Measurements from ENCODE around the gene ARHGEF6.
"Not testable (repeated sequence)": the region's sequence is repeated elsewhere in the genome, so short reads cannot be mapped to it uniquely, and the experiment has no call there.

Gene ARHGEF6, protein sequence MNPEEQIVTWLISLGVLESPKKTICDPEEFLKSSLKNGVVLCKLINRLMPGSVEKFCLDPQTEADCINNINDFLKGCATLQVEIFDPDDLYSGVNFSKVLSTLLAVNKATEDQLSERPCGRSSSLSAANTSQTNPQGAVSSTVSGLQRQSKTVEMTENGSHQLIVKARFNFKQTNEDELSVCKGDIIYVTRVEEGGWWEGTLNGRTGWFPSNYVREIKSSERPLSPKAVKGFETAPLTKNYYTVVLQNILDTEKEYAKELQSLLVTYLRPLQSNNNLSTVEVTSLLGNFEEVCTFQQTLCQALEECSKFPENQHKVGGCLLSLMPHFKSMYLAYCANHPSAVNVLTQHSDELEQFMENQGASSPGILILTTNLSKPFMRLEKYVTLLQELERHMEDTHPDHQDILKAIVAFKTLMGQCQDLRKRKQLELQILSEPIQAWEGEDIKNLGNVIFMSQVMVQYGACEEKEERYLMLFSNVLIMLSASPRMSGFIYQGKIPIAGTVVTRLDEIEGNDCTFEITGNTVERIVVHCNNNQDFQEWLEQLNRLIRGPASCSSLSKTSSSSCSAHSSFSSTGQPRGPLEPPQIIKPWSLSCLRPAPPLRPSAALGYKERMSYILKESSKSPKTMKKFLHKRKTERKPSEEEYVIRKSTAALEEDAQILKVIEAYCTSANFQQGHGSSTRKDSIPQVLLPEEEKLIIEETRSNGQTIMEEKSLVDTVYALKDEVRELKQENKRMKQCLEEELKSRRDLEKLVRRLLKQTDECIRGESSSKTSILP

GRCh38 chrX:136780763-136781162 lies at the start of gene ARHGEF6:
TSS of gene ARHGEF6 (minus strand) at chrX:136780932. CDS start at chrX:136780882, 50 bp downstream.
- no peak for DNase-seq (ENCODE audit: low read depth)

- no peak for DNase-seq (ENCODE audit: low read depth)
Observed at GRCh38 chrX:136829413-136829812, 48.7 kb upstream of the ARHGEF6 start.

DNA sequence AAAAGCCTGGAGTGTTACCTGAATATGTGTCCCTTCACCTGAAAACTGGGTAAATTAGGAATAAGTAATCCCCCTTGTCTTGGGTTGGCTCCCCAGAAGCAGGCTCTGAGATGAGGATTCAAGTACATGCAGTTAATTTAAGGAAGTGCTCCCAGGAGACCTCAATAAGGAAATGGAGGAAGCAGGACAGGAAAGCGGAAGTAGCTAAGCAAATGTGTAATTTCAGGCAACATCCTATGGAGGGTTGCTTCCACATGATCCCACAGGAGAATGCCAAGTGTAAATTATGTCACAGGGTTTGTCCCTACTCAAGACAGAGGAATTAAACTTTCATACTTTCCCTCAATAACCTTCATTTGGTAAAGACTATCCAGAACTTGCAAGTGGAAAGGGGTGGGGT lies 48.1 kb upstream of the ARHGEF6 start:
- no peak for DNase-seq (ENCODE audit: low read depth)

DNA sequence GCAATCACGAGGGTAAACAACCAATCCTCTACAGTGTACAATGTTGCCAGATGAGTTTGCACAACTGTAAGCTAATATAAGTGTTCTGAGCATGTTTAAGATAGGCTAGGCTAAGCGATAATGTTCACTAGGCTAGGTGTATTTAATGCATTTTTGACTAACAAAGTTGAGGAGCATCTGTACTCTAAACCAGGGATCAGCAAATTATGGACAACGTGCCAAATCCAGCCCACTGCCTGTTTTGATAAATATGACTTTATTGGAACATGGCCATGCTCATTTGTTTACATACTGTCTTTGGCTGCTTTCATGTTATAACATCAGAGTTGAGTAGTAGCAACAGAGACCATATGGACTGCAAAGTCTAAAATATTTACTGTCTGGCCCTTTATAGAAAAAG lies 46.3 kb upstream of the ARHGEF6 start:
- no peak for DNase-seq (ENCODE audit: low read depth)

DNA sequence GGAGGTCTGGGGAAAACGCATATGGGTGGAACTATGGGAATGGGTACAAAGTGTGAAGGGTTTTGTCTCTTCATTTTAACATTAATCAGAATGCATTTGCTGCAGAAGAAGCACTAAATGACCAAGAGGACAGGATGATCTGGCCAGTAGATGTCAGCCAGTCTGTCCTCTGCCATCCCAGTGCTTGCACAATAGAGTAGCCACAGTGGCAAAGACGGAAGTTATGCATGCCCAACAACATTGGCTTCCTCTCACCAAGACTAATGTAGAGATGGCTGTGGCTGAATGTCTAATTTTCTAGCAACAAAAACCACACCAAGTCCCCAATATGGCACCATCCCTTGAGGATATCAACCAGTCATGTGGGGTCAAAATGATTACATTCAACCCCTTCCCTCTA lies 45.0 kb upstream of the ARHGEF6 start:
- DNase-seq (ENCODE audit: low read depth): no peak

GRCh38 chrX:136823175-136823574 lies 42.4 kb upstream of the ARHGEF6 start:
- no peak for DNase-seq (ENCODE audit: low read depth)

- no peak for DNase-seq (ENCODE audit: low read depth)
Observed at GRCh38 chrX:136822337-136823095, 41.8 kb upstream of the ARHGEF6 start.

GRCh38 chrX:136819756-136820155 lies 39.0 kb upstream of the ARHGEF6 start:
- DNase-seq (ENCODE audit: low read depth): not testable (repeated sequence)

- no peak for DNase-seq (ENCODE audit: low read depth)
Observed at GRCh38 chrX:136819031-136819703, 38.4 kb upstream of the ARHGEF6 start.

- DNase-seq (ENCODE audit: low read depth): no peak
Observed at GRCh38 chrX:136816975-136817374, 36.2 kb upstream of the ARHGEF6 start.

DNA sequence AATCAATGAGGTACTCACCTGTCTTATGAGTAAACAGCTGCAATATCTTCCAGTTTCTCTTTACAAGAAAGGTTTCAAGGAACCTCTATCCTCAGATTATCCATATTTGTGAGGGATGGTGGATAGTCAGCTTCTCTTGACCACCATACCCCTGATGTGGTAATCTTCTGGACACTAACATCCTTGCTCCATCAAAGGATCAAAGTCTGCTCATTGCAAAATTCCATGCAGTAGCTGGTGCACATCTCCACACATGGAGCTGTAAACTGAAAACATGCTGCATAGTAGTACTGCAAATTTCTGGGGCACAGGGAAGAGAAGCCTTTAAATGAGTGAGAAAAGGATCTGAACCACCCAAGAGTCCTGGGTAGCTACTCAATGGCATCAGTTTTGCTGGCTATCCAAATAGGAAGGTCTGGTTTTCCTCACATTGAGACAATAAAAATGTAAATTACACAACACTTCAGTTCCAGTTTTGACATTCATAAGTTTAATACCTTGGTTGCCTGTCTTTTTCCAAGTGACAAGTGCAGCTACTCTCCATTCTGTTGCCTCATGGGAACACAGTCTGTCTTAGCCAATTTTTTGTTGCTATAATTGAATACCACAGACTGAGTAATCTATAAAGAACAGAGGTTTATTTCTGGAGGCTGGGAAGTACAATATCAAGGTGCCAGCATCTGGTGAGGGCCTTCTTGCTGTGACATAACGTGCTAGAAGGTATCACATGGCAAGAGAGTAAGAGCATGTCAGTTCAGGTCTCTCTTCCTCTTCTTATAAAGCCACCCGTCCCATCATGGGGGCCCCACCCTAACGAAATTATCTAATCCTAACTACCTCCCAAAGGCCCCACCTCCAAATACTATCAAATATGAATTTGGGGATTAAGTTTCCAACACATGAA lies 34.4 kb upstream of the ARHGEF6 start:
- DNase-seq (ENCODE audit: low read depth): no peak

- DNase-seq (ENCODE audit: low read depth): no peak
Observed at GRCh38 chrX:136812286-136812685, 31.6 kb upstream of the ARHGEF6 start.

GRCh38 chrX:136810493-136810892 lies 29.8 kb upstream of the ARHGEF6 start:
- DNase-seq (ENCODE audit: low read depth): no peak

DNA sequence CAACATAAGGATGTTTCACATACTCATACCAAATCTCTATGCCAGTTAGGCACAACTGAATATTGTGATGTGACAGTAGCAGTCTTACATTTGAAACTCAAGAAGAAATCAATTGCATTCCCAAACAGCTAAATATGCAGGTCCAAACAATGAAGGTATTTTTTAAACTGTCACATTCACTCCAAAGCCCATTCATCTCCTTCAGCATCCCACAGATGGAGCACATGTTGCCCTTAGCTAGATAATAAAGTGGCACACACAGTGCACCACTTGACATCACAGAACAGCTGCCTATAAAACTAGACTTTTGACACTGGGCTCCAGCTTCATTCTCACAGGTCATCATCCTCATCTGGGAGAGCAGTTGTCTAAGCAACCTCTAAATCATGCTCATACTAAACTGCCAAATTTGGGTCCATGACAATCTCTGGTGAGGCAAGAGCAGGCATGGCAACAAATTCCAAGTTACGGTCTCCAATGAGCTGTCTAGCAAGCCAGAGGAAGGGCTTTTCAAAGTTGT lies 26.2 kb upstream of the ARHGEF6 start:
- DNase-seq (ENCODE audit: low read depth): no peak

DNA sequence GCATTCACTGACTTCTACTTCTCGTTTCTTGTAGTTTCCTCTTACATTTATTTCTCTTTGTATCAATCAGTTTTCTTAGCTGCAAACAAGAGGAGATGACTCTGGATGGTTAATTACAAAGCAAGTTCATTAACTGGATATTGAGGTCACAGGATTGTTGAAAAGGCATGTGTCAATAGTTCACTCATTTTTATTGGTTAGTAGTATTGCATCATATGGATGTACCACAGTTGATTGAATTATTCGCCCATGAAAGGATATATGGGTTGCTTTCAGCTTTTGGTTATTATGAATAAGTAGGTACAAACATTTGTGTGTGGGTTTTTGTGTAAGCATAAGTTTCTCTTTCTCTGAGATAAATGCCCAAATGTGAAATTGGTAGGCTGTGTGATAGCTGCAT lies 21.8 kb upstream of the ARHGEF6 start:
- no peak for DNase-seq (ENCODE audit: low read depth)

- no peak for DNase-seq (ENCODE audit: low read depth)
Observed at GRCh38 chrX:136797787-136798186, 17.1 kb upstream of the ARHGEF6 start.

DNA sequence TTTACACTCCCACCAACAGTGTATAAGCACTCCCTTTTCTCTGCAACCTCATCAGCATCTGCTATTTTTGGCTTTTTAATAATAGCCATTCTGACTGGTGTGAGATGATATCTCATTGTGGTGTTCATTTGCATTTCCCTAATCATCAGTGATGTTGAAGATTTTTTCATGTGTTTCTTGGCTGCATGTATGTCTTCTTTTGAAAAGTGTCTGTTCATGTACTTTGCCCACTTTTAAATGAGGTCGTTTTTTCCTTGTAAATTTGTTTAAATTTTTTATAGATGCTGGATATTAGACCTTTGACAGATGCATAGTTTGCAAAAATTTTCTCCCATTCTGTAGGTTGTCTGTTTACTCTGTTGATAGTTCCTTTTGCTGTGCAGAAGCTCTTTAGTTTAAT lies 14.4 kb upstream of the ARHGEF6 start:
- DNase-seq (ENCODE audit: low read depth): not testable (repeated sequence)

- not testable (repeated sequence) for DNase-seq (ENCODE audit: low read depth)
Observed at GRCh38 chrX:136794660-136795059, 13.9 kb upstream of the ARHGEF6 start.

DNA sequence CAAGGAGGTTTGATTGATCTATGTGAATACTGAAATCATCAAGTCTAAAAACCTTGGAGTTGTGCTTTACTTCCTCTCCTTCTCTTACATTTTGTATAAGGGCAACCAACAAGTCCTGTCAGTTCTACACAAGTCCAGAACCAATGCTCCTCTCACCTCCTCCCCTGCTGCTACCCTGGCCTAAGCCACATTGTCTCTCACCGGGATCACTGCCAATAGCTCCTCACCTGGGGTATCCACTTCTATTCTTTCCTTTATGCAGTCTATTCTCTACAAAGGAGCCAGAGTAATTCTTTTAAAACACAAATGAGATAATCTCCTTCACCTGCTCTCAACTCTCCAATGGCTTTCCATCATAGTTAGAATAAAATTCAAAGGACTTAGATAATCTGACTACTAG lies 13.3 kb upstream of the ARHGEF6 start:
- no peak for DNase-seq (ENCODE audit: low read depth)

- DNase-seq (ENCODE audit: low read depth): no peak
Observed at GRCh38 chrX:136789856-136790255, 9.1 kb upstream of the ARHGEF6 start.

DNA sequence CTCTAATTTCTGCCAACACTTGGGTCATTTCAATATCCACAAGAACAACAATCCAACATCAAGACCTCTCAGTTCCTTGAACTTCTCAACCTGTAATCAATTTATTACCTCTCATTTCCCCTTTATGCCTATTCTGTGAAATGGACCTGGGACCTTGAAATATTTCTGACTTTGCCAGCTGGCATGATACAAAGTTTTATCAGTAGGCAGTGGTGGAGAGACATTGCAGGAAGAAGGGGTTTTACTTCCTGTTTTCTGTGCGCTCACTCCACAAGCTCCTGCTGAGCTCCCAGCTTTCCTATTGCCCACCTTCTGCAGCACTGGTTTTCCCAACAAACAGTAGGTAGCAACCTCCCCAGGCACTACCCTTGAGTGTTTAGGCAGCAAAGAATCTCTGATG lies 3.5 kb upstream of the ARHGEF6 start:
- no peak for DNase-seq (ENCODE audit: low read depth)
